Endothelial cell of umbilical vein (primary cell): Measurements from ENCODE around the gene MLX. TPM values are rescaled to one million over a fixed set of nuclear protein-coding genes. Genes with fewer than 3 reads are reported as not detected.

ENCODE experiments used
- Bru-seq: library from RNA; stranded (reverse); fragments of 400-500 nt; gene quantifications from one replicate; lab custom pipeline; 2021; lab: Mats Ljungman, UMichigan
- BruChase-seq, 2 experiments: library from RNA; stranded (reverse); fragments of 400-500 nt; gene quantifications; one replicate each; lab custom pipeline; 2021; lab: Mats Ljungman, UMichigan
- BruUV-seq: library from RNA; stranded (reverse); fragments of 400-500 nt; replicated peaks from 2 replicates; lab custom pipeline; 2021; lab: Mats Ljungman, UMichigan
- CTCF ChIA-PET: fragments of 300-600, 350-600 bp; sonication (Branson Sonifier 250); formaldehyde crosslinking; loops from one replicate; lab custom pipeline; 2021; ENCODE audit warnings: antibody characterized with exemption, inconsistent platforms; lab: Charles Lee
- POLR2A ChIA-PET: fragments of 300-600, 350-600 bp; sonication (Branson Sonifier 250); formaldehyde crosslinking; loops from one replicate; lab custom pipeline; 2021; ENCODE audit warnings: antibody characterized with exemption, inconsistent platforms; lab: Charles Lee
- DNase-seq: peaks from one replicate; pipeline ENCODE4 v3.0.0-alpha.2; 2011; ENCODE audit warnings: low read depth, low spot score
- FAIRE-seq: peaks from 2 replicates; lab custom pipeline; 2011; peaks lifted over from hg19 to GRCh38; lab: Jason Lieb, UNC
- H2AFZ ChIP-seq: 2 replicates; pipeline ENCODE4 v1.6.0; 2012; ENCODE audit warnings: low read depth, low read length, control low read depth, inconsistent platforms
- H3K27ac ChIP-seq: 2 replicates; pipeline ENCODE4 v1.5.1; 2011; ENCODE audit warnings: low read depth, mild to moderate bottlenecking, control low read depth, low read length, moderate library complexity; ENCODE audit not compliant: insufficient read depth
- H3K27me3 ChIP-seq, 2 experiments: 2 replicates each; pipeline versions ENCODE4 v1.6.0 to v1.6.1; 2011; ENCODE audit warnings: low read length in 2 of 2, mixed read lengths in 1 of 2; ENCODE audit not compliant: control insufficient read depth in 2 of 2, insufficient read depth in 2 of 2
- H3K36me3 ChIP-seq, 2 experiments: 2 replicates in 1 of 2; 3 replicates in 1 of 2; pipeline ENCODE4 v1.5.1; 2011; ENCODE audit warnings: low read length in 2 of 2, mild to moderate bottlenecking in 1 of 2, moderate library complexity in 1 of 2; ENCODE audit not compliant: control insufficient read depth in 2 of 2, insufficient read depth in 2 of 2; ENCODE audit errors: extremely low read depth in 1 of 2
- H3K4me1 ChIP-seq: 3 replicates; pipeline ENCODE4 v1.5.1; 2011; ENCODE audit warnings: mild to moderate bottlenecking, low read length; ENCODE audit not compliant: control insufficient read depth, insufficient read depth; ENCODE audit errors: extremely low read depth
- H3K4me2 ChIP-seq: 2 replicates; pipeline ENCODE4 v1.6.1; 2011; ENCODE audit warnings: low read length, control low read depth, mixed read lengths; ENCODE audit not compliant: insufficient read depth
- H3K4me3 ChIP-seq, 3 experiments: fragments of 200-600 bp in 1 of 3; sonication (generic), shearing (Covaris generic) in 1 of 3; replicated peaks in 1 of 3; 2 replicates each; pipeline ENCODE4 v1.5.1; 2011 to 2016; ENCODE audit warnings: control low read depth in 3 of 3, low read length in 3 of 3, mild to moderate bottlenecking in 2 of 3, inconsistent platforms in 1 of 3, low read depth in 1 of 3, moderate library complexity in 1 of 3; ENCODE audit not compliant: insufficient read depth in 1 of 3
- H3K79me2 ChIP-seq: 2 replicates; pipeline ENCODE4 v1.6.0; 2012; ENCODE audit warnings: low read length, inconsistent platforms; ENCODE audit not compliant: control insufficient read depth, insufficient read depth
- H3K9ac ChIP-seq: replicated peaks from 2 replicates; pipeline ENCODE3; 2011; ENCODE audit warnings: low read length, control low read depth; ENCODE audit not compliant: insufficient read depth; ENCODE audit errors: extremely low read depth
- H3K9me1 ChIP-seq: replicated peaks from 3 replicates; pipeline ENCODE4 v1.6.0; 2011; ENCODE audit warnings: mild to moderate bottlenecking, low read length; ENCODE audit not compliant: control insufficient read depth, insufficient read depth; ENCODE audit errors: extremely low read depth
- H3K9me3 ChIP-seq: replicated peaks from 2 replicates; pipeline ENCODE4 v1.5.1; 2012; ENCODE audit warnings: low read length, inconsistent platforms; ENCODE audit not compliant: control insufficient read depth, insufficient read depth
- H4K20me1 ChIP-seq: replicated peaks from 2 replicates; pipeline ENCODE3; 2011; ENCODE audit warnings: mild to moderate bottlenecking, low read length; ENCODE audit not compliant: control insufficient read depth, insufficient read depth; ENCODE audit errors: extremely low read depth
- FOS ChIP-seq: IDR thresholded peaks from 2 replicates; pipeline ENCODE4 v1.6.1; 2011; ENCODE audit warnings: mild to moderate bottlenecking, low read length, moderate library complexity, borderline replicate concordance; ENCODE audit not compliant: insufficient read depth
- GATA2 ChIP-seq: IDR thresholded peaks from 2 replicates; pipeline ENCODE4 v1.7.0; 2011; ENCODE audit warnings: low read depth, mild to moderate bottlenecking, moderate library complexity, mixed read lengths, low read length; ENCODE audit not compliant: insufficient read length, insufficient read depth
- MAX ChIP-seq: IDR thresholded peaks from 2 replicates; pipeline ENCODE4 v1.6.1; 2011; ENCODE audit not compliant: insufficient read depth, insufficient read length
- POLR2A ChIP-seq: IDR thresholded peaks from 2 replicates; pipeline ENCODE4 v1.6.1; 2012; ENCODE audit warnings: low read depth, mild to moderate bottlenecking, control low read depth, low read length
- POLR2AphosphoS5 ChIP-seq: IDR thresholded peaks from 2 replicates; pipeline ENCODE4 v1.6.1; 2012; ENCODE audit warnings: low read depth, mild to moderate bottlenecking, control low read depth, low read length, moderate library complexity; ENCODE audit not compliant: insufficient read depth
- dilution Hi-C: fragments of 300-500 bp; cut with MboI; formaldehyde crosslinking; loops from one replicate; pipeline ENCODE4 v1.15.0; 2019; ENCODE audit warnings: low sequenced_read_pairs; ENCODE audit not compliant: extremely low pct_ligation_motif_present
- intact Hi-C: fragments of 100-400 bp; cut with micrococcal nuclease; formaldehyde crosslinking; loops from one replicate; pipeline ENCODE4 v1.10.0; 2022
- long read RNA-seq: library from polyadenylated mRNA; stranded (forward); transcript quantifications from one replicate; pipeline ENCODE4 v2.0.0, GENCODE V29; 2021
- polyA minus RNA-seq, 3 experiments: library from RNA; depleted of rRNA, polyadenylated mRNA; stranded (reverse); fragments of >200 nt; gene quantifications; 1 replicate in 1 of 3; 2 replicates in 2 of 3; pipeline ENCODE4 v1.2.3, GENCODE V29; 2011
- polyA plus RNA-seq, 4 experiments: library from polyadenylated mRNA; depleted of rRNA in 3 of 4; stranded (reverse) in 3 of 4; unstranded in 1 of 4; fragments of >200 nt; gene quantifications; 2 replicates each; pipeline versions ENCODE4 v1.2.1 to v1.2.3, GENCODE V29; 2011 to 2012; ENCODE audit warnings: missing spikeins in 1 of 4
- total RNA-seq: library from RNA; stranded (reverse); gene quantifications from 2 replicates; pipeline ENCODE4 v1.2.3, GENCODE V29; 2021

Gene MLX
- total RNA-seq, result 40.3 and 40.9 TPM in 2 replicates
- polyA plus RNA-seq, result 41.1 and 42.7 TPM in 2 replicates
- polyA plus RNA-seq (2011; cell fraction: cytosol; rRNA removed), result 35.7 and 37.7 TPM in 2 replicates
- 56.9 and 63.0 TPM in 2 replicates for polyA plus RNA-seq (2011; cell fraction: nucleus; rRNA removed)
- polyA plus RNA-seq (2012), result 37.4 and 41.4 TPM in 2 replicates
- polyA minus RNA-seq, result 40.5 and 41.3 TPM in 2 replicates
- 22.4 TPM for polyA minus RNA-seq (2011; cell fraction: cytosol; rRNA and poly(A)+ RNA removed)
- 13.4 and 18.8 TPM in 2 replicates for polyA minus RNA-seq (2011; cell fraction: nucleus; rRNA and poly(A)+ RNA removed)
- percentile 72 among the genes with signal in this experiment for Bru-seq, nascent RNA
- BruChase-seq, experiment 1, labeled RNA remaining after a 6-hour chase, result percentile 90 among the genes with signal in this experiment
- percentile 86 among the genes with signal in this experiment for BruChase-seq, experiment 2, labeled RNA remaining after a 2-hour chase
- long read RNA-seq, transcript MLX-203 (8 exons, 2,428 nt), result major isoform, 69 of 113 reads
- long read RNA-seq, transcript MLX-202 (7 exons, 2,334 nt), result minor isoform, 14 of 113 reads
- long read RNA-seq, partial matches to known transcripts, result 2 of 113 reads
- long read RNA-seq, other reads (novel, unspliced or antisense), result 24 of 113 reads

- H2AFZ ChIP-seq, result peak within 1 kb of the TSS; percentile 76
- dilution Hi-C loops, result no loop called here
- H3K4me1 ChIP-seq, result peaks cover 27% of the 10 kb centered on the region
- H4K20me1 ChIP-seq, result no peaks in the 10 kb centered on the region
- H3K9ac ChIP-seq, result peak within 1 kb of the TSS; percentile 56
- H3K79me2 ChIP-seq, result peaks cover 35% of the 10 kb centered on the region
- ChIA-PET CTCF (interaction anchor here (0.9 to 5.4 kb wide), 7 partner anchors 11 to 345 kb away, joined by 3 to 38 read pairs (median 3); partner anchors contain the start of genes CCR10, PSMC3IP, RETREG3 and TUBG1), POLR2A (no interaction called here)
- H3K36me3 ChIP-seq, result peaks cover 19 to 39% of the 10 kb centered on the region in 2 experiments
- H3K27me3 ChIP-seq, result no peaks in the 10 kb centered on the region
- intact Hi-C loops, result loop anchor here (1.0 kb wide), 1 partner anchor 10 kb away; the partner anchor contains the start of gene PSMC3IP
- peak within 1 kb of the TSS; percentile 57 for H3K4me2 ChIP-seq
- DNase-seq, result peak; percentile 92
- peak within 1 kb of the TSS; percentile 29 to 70 (median 61) for H3K4me3 ChIP-seq
- peak within 1 kb of the TSS; percentile 0 for H3K27ac ChIP-seq
- no TSS peak for BruUV-seq
- no peak for TF ChIP-seq FOS
- TF ChIP-seq POLR2AphosphoS5, result peak; percentile 78
- TF ChIP-seq GATA2, result no peak
- TF ChIP-seq POLR2A, result peak; percentile 70
- TF ChIP-seq MAX, result peak; percentile 95
- H3K9me3 ChIP-seq, result no peaks in the 10 kb centered on the region
- peak; percentile 87 for FAIRE-seq
- no peaks in the 10 kb centered on the region for H3K9me1 ChIP-seq
Measured at GRCh38 chr17:42566883-42567573, at the start of gene MLX. Gene MLX (plus strand): TSS chr17:42567100. CDS start chr17:42567125, 25 bp downstream.
